ENCODE measurements around the gene MEIOSIN.
A peak's percentile ranks its signal among the peaks of the same experiment; 100 is the strongest.

MEIOSIN gene

GRCh38 chr19:45798995-45799517 lies 65.8 kb downstream of the MEIOSIN start:
- Histone ChIP-seq H3K4me1 (ENCODE audit: control insufficient read depth, insufficient read depth, low read length) (peaks cover 2% of the 10 kb centered on the region; the same call in 1 of the 2 replicates), H3K36me3 (ENCODE audit: control insufficient read depth in 2 of 2, insufficient read depth in 1 of 2, low read length in 2 of 2) (no peaks in the 10 kb centered on the region), H3K9me3 (ENCODE audit: control insufficient read depth, insufficient read depth, low read depth, low read length) (no peaks in the 10 kb centered on the region), H3K27ac (ENCODE audit: extremely low read depth, low read depth, low read length) (no peak overlapping the region), H3K4me3 (ENCODE audit: low read depth, low read length) (no peak overlapping the region)
- POLR2A ChIA-PET, result interaction anchor here (0.6 to 2.0 kb wide), 6 partner anchors 14 to 107 kb away, joined by 3 to 37 read pairs (median 4); partner anchors contain the start of genes DMPK, QPCTL, SIX5 and SNRPD2
- CTCF ChIA-PET, result interaction anchor here (0.6 to 8.7 kb wide), 31 partner anchors 9 to 521 kb away, joined by 3 to 80 read pairs (median 4); partner anchors contain the start of genes QPCTL, SIX5, SNRPD2 and SYMPK
- TF ChIP-seq KLF9 (tag by site-specific recombination; IDR thresholded peaks at IDR 0.05; ENCODE audit: low read depth) (peak; percentile 39; the same call in 1 of the 2 replicates), ZNF302 (tag by site-specific recombination; IDR thresholded peaks at IDR 0.05; ENCODE audit: low read depth) (no peak), ZNF571 (tag by site-specific recombination; IDR thresholded peaks at IDR 0.05) (no peak), ZNF544 (tag by site-specific recombination; IDR thresholded peaks at IDR 0.05) (no peak), ZNF76 (tag by site-specific recombination; IDR thresholded peaks at IDR 0.05; ENCODE audit: borderline replicate concordance, low read depth) (no peak), GLIS2 (tag by site-specific recombination; IDR thresholded peaks at IDR 0.05) (peak; percentile 80), PRDM10 (tag by site-specific recombination; IDR thresholded peaks at IDR 0.05) (peak; percentile 75), ZBTB17 (tag by site-specific recombination; IDR thresholded peaks at IDR 0.05) (peak; percentile 30; the same call in 1 of the 2 replicates), FEZF1 (tag by site-specific recombination; IDR thresholded peaks at IDR 0.05) (no peak), WT1 (tag by site-specific recombination; IDR thresholded peaks at IDR 0.05) (0 out of 2 replicates have a peak, but pooled peaks have one; percentile 47), ZNF16 (tag by site-specific recombination; IDR thresholded peaks at IDR 0.05; ENCODE audit: low read depth) (no peak), ZNF747 (tag by site-specific recombination; IDR thresholded peaks at IDR 0.05) (no peak), ZNF423 (tag by site-specific recombination; IDR thresholded peaks at IDR 0.05) (no peak), ZNF510 (tag by site-specific recombination; IDR thresholded peaks at IDR 0.05; ENCODE audit: insufficient replicate concordance) (no peak), ZBTB49 (tag by site-specific recombination; IDR thresholded peaks at IDR 0.05; ENCODE audit: low read depth) (no peak), ZIC2 (tag by site-specific recombination; IDR thresholded peaks at IDR 0.05) (peak; percentile 85), ZNF202 (tag by site-specific recombination; IDR thresholded peaks at IDR 0.05; ENCODE audit: borderline replicate concordance) (no peak), EGR2 (tag by site-specific recombination; IDR thresholded peaks at IDR 0.05; ENCODE audit: low read depth) (peak; percentile 95), ZNF335 (tag by site-specific recombination; conservative IDR thresholded peaks at IDR 0.05) (peak; percentile 75), HOXC10 (CRISPR knock-in tag; IDR thresholded peaks at IDR 0.05) (no peak), HOXA7 (CRISPR knock-in tag; IDR thresholded peaks at IDR 0.05; ENCODE audit: borderline replicate concordance) (no peak)
- TF ChIP-seq, protein P1, sequence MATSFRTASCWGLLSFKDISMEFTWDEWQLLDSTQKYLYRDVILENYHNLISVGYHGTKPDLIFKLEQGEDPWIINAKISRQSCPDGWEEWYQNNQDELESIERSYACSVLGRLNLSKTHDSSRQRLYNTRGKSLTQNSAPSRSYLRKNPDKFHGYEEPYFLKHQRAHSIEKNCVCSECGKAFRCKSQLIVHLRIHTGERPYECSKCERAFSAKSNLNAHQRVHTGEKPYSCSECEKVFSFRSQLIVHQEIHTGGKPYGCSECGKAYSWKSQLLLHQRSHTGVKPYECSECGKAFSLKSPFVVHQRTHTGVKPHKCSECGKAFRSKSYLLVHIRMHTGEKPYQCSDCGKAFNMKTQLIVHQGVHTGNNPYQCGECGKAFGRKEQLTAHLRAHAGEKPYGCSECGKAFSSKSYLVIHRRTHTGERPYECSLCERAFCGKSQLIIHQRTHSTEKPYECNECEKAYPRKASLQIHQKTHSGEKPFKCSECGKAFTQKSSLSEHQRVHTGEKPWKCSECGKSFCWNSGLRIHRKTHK (tag by site-specific recombination; IDR thresholded peaks at IDR 0.05), result no peak
- TF ChIP-seq, protein P2, sequence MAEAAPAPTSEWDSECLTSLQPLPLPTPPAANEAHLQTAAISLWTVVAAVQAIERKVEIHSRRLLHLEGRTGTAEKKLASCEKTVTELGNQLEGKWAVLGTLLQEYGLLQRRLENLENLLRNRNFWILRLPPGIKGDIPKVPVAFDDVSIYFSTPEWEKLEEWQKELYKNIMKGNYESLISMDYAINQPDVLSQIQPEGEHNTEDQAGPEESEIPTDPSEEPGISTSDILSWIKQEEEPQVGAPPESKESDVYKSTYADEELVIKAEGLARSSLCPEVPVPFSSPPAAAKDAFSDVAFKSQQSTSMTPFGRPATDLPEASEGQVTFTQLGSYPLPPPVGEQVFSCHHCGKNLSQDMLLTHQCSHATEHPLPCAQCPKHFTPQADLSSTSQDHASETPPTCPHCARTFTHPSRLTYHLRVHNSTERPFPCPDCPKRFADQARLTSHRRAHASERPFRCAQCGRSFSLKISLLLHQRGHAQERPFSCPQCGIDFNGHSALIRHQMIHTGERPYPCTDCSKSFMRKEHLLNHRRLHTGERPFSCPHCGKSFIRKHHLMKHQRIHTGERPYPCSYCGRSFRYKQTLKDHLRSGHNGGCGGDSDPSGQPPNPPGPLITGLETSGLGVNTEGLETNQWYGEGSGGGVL (tag by site-specific recombination; IDR thresholded peaks at IDR 0.05), result peak; percentile 86
- TF ChIP-seq, protein P3, sequence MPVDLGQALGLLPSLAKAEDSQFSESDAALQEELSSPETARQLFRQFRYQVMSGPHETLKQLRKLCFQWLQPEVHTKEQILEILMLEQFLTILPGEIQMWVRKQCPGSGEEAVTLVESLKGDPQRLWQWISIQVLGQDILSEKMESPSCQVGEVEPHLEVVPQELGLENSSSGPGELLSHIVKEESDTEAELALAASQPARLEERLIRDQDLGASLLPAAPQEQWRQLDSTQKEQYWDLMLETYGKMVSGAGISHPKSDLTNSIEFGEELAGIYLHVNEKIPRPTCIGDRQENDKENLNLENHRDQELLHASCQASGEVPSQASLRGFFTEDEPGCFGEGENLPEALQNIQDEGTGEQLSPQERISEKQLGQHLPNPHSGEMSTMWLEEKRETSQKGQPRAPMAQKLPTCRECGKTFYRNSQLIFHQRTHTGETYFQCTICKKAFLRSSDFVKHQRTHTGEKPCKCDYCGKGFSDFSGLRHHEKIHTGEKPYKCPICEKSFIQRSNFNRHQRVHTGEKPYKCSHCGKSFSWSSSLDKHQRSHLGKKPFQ (tag by site-specific recombination; IDR thresholded peaks at IDR 0.05), result 0 out of 2 replicates have a peak, but pooled peaks have one; percentile 52
- TF ChIP-seq, protein P4, sequence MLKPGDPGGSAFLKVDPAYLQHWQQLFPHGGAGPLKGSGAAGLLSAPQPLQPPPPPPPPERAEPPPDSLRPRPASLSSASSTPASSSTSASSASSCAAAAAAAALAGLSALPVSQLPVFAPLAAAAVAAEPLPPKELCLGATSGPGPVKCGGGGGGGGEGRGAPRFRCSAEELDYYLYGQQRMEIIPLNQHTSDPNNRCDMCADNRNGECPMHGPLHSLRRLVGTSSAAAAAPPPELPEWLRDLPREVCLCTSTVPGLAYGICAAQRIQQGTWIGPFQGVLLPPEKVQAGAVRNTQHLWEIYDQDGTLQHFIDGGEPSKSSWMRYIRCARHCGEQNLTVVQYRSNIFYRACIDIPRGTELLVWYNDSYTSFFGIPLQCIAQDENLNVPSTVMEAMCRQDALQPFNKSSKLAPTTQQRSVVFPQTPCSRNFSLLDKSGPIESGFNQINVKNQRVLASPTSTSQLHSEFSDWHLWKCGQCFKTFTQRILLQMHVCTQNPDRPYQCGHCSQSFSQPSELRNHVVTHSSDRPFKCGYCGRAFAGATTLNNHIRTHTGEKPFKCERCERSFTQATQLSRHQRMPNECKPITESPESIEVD (tag by site-specific recombination; IDR thresholded peaks at IDR 0.05), result no peak
